Fibroblast of gingiva (primary cell): ENCODE measurements around the gene LSM2.

Experiments used
- DNase-seq: peaks from one replicate; pipeline ENCODE4 v3.0.0-alpha.2; 2011; ENCODE audit warnings: low read depth

The LSM2 gene

GRCh38 chr6:31776989-31777666 is 29.6 kb downstream of the LSM2 start, which contains the start of gene VWA7:
VWA7 (minus strand) TSS chr6:31777328; CDS start chr6:31776779, 549 bp downstream.
- DNase-seq, result peak; percentile 24

- no peak for DNase-seq
Observed at GRCh38 chr6:31776485-31776988, 30.2 kb downstream of the LSM2 start.

- no peak for DNase-seq
Observed at GRCh38 chr6:31775633-31776484, 30.9 kb downstream of the LSM2 start.

GRCh38 chr6:31775184-31775583 is 31.6 kb downstream of the LSM2 start:
- no peak for DNase-seq

GRCh38 chr6:31771992-31772358 is 34.8 kb downstream of the LSM2 start:
- no peak for DNase-seq

- no peak for DNase-seq
Observed at GRCh38 chr6:31770860-31771259, 35.9 kb downstream of the LSM2 start.

GRCh38 chr6:31769684-31770371 is 36.9 kb downstream of the LSM2 start:
- peak; percentile 34 for DNase-seq

- no peak for DNase-seq
Observed at GRCh38 chr6:31768363-31769257, 38.2 kb downstream of the LSM2 start.

GRCh38 chr6:31767096-31767645 is 39.6 kb downstream of the LSM2 start:
- no peak for DNase-seq

GRCh38 chr6:31765910-31766794 is 40.6 kb downstream of the LSM2 start:
- DNase-seq, result no peak

- DNase-seq, result no peak
Observed at GRCh38 chr6:31765559-31765909, 41.2 kb downstream of the LSM2 start.

- no peak for DNase-seq
Observed at GRCh38 chr6:31764198-31764597, 42.6 kb downstream of the LSM2 start.

GRCh38 chr6:31763619-31763940 is 43.2 kb downstream of the LSM2 start:
- peak; percentile 45 for DNase-seq

GRCh38 chr6:31762878-31763618 is 43.7 kb downstream of the LSM2 start:
- no peak for DNase-seq

GRCh38 chr6:31762356-31762755 is 44.4 kb downstream of the LSM2 start, which contains the start of gene SAPCD1:
SAPCD1 (plus strand) TSS chr6:31762656; CDS start chr6:31763055, 399 bp downstream.
- no peak for DNase-seq

- DNase-seq, result no peak
Observed at GRCh38 chr6:31761343-31761742, 45.4 kb downstream of the LSM2 start.

GRCh38 chr6:31760790-31761189 is 46.0 kb downstream of the LSM2 start:
- no peak for DNase-seq

GRCh38 chr6:31758281-31758680 is 48.5 kb downstream of the LSM2 start:
- DNase-seq, result no peak

GRCh38 chr6:31752739-31753319 is 53.9 kb downstream of the LSM2 start:
- peak; percentile 29 for DNase-seq
